Tibial artery (tissue), 4 donors: ENCODE data around the gene INPP5A.

ENCODE experiments used
- DNase-seq, 2 donors: peaks; one replicate each; pipeline ENCODE4 v3.0.0-alpha.2; 2019
- H3K27ac ChIP-seq, 2 donors: fragments of 200-600 bp; sonication (generic) in 1 of 2; 1 replicate in 1 of 2; 2 replicates in 1 of 2; pipeline ENCODE4 v1.5.1; 2018 to 2019; ENCODE audit warnings: mild to moderate bottlenecking in 1 of 2
- H3K27me3 ChIP-seq, 2 donors: fragments of 200-600 bp; sonication (generic) in 1 of 2; one replicate each; pipeline versions ENCODE4 v1.5.1 to v1.6.0; 2016 to 2019
- H3K36me3 ChIP-seq, 3 donors: fragments of 200-600 bp; sonication (generic) in 2 of 3; one replicate each; pipeline ENCODE4 v1.5.1; 2016 to 2019; ENCODE audit warnings: mild to moderate bottlenecking in 2 of 3
- H3K4me1 ChIP-seq, 4 donors: fragments of 200-600 bp; sonication (generic) in 2 of 4; 1 replicate in 3 of 4; 2 replicates in 1 of 4; pipeline ENCODE4 v1.5.1; 2016 to 2019
- H3K4me3 ChIP-seq, 2 donors: fragments of 200-600 bp; sonication (generic) in 1 of 2; 1 replicate in 1 of 2; 2 replicates in 1 of 2; pipeline ENCODE4 v1.5.1; 2018 to 2019; ENCODE audit warnings: mild to moderate bottlenecking in 2 of 2
- H3K9me3 ChIP-seq, 3 donors: fragments of 200-600 bp; sonication (generic) in 1 of 3; one replicate each; pipeline ENCODE4 v1.5.1; 2016 to 2019
- CTCF ChIP-seq, 2 experiments: fragments of 200-600 bp in 1 of 2; fragments of 450-650 bp in 1 of 2; IDR thresholded peaks; one replicate each; pipeline ENCODE4 v1.5.1; 2017 to 2019; ENCODE audit warnings: antibody characterized with exemption in 2 of 2, mild to moderate bottlenecking in 1 of 2, moderate library complexity in 1 of 2
- intact Hi-C: fragments of 100-400 bp; cut with DNase I; formaldehyde crosslinking; loops from one replicate; pipeline ENCODE4 v1.15.0; 2023; ENCODE audit warnings: low total_unique reads

Gene INPP5A

GRCh38 chr10:132693676-132694075, 156.1 kb downstream of the INPP5A start:
- no peaks in the 10 kb centered on the region for H3K27me3 ChIP-seq
- H3K27ac ChIP-seq = no peak overlapping the region
- H3K4me1 ChIP-seq = no peaks in the 10 kb centered on the region
- no peak for DNase-seq
- H3K36me3 ChIP-seq = peaks cover 15 to 40% (median 28%) of the 10 kb centered on the region in 3 donors
- intact Hi-C loops = no loop called here
- no peak for TF ChIP-seq CTCF (IDR thresholded peaks at IDR 0.05)
- H3K4me3 ChIP-seq = no peak overlapping the region
- H3K9me3 ChIP-seq = no peaks in the 10 kb centered on the region

- DNase-seq = peak in 1 of 2 donors; percentile 11
- H3K27me3 ChIP-seq = no peaks in the 10 kb centered on the region
- no peak overlapping the region for H3K27ac ChIP-seq
- peaks cover 0 to 24% (median 15%) of the 10 kb centered on the region in 4 donors for H3K4me1 ChIP-seq
- TF ChIP-seq CTCF (IDR thresholded peaks at IDR 0.05) = no peak
- no peak overlapping the region for H3K4me3 ChIP-seq
- no peaks in the 10 kb centered on the region for H3K9me3 ChIP-seq
- intact Hi-C loops = no loop called here
- H3K36me3 ChIP-seq = peaks cover 8 to 33% (median 23%) of the 10 kb centered on the region in 3 donors
Observed at GRCh38 chr10:132696204-132696603, 158.6 kb downstream of the INPP5A start.

- H3K36me3 ChIP-seq = peaks cover under 1 to 30% (median 16%) of the 10 kb centered on the region in 3 donors
- no peak overlapping the region for H3K4me3 ChIP-seq
- no peaks in the 10 kb centered on the region for H3K9me3 ChIP-seq
- H3K27me3 ChIP-seq = no peaks in the 10 kb centered on the region
- H3K4me1 ChIP-seq = peaks cover 0 to 30% (median 15%) of the 10 kb centered on the region in 4 donors
- TF ChIP-seq CTCF (IDR thresholded peaks at IDR 0.05) = no peak
- DNase-seq = peak; percentile 9 to 51
- intact Hi-C loops = no loop called here
- H3K27ac ChIP-seq = no peak overlapping the region
Observed at GRCh38 chr10:132696728-132697577, 159.4 kb downstream of the INPP5A start.

DNA sequence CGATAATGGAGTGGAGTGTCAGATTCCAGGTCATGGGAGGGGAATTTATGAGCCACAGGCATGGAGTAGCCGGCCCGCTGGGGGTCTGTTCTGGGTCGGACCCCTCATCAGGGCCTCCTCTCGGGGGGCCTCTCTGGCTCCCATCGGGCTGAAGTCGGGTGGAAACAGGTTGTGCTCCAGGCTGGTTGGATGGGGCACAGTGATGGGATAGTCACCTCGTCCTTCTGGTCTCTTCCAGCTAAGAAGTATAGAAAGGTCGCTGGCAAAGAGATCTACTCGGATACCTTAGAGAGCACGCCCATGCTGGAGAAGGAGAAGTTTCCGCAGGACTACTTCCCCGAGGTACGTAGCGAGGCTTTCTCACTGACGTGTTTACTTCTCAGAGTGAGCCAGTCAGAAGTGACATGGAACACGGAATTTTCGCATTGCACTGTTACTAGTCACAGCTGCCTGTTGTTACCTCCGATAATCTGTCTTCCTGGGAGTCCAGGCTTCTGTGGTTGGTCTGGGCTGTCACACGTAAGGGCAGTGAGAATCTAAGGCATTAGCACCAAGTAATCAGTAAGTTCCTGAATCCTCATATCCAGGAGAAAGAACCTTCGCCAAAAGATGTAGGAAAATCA, 160.1 kb downstream of the INPP5A start:
- intact Hi-C loops = no loop called here
- no peak overlapping the region for H3K27ac ChIP-seq
- peak; percentile 9 to 65 for DNase-seq

GRCh38 chr10:132698211-132698751, 160.7 kb downstream of the INPP5A start:
- intact Hi-C loops = no loop called here
- peak; percentile 11 to 55 for DNase-seq
- Histone ChIP-seq H3K4me1 (peaks cover 0 to 30% (median 15%) of the 10 kb centered on the region in 4 donors), H3K27ac (no peak overlapping the region), H3K36me3 (peaks cover 0 to 38% (median 16%) of the 10 kb centered on the region in 3 donors), H3K27me3 (no peaks in the 10 kb centered on the region), H3K9me3 (no peaks in the 10 kb centered on the region), H3K4me3 (no peak overlapping the region)
- no peak for TF ChIP-seq CTCF (IDR thresholded peaks at IDR 0.05)

More for the DNA sequence above, 160.1 kb downstream of the INPP5A start:
- Histone ChIP-seq H3K36me3 (peaks cover 0 to 32% (median 16%) of the 10 kb centered on the region in 3 donors), H3K4me1 (peaks cover 0 to 30% (median 15%) of the 10 kb centered on the region in 4 donors), H3K27me3 (no peaks in the 10 kb centered on the region), H3K4me3 (no peak overlapping the region), H3K9me3 (no peaks in the 10 kb centered on the region)
- no peak for TF ChIP-seq CTCF (IDR thresholded peaks at IDR 0.05)
